ENCODE results near the gene ZNF366.

GRCh38 chr5:72415616-72416325, 91.4 kb downstream of the ZNF366 start:
- TF ChIP-seq ELF4 (IDR thresholded peaks at IDR 0.05) = no peak
- no peak for TF ChIP-seq FOXA1 (IDR thresholded peaks at IDR 0.05)
- TF ChIP-seq PKNOX1 (IDR thresholded peaks at IDR 0.05) = no peak
- TF ChIP-seq SUZ12 (IDR thresholded peaks at IDR 0.05) = no peak
- TF ChIP-seq TARDBP (IDR thresholded peaks at IDR 0.05) = no peak
- no peak for TF ChIP-seq LEF1 (IDR thresholded peaks at IDR 0.05; ENCODE audit: borderline replicate concordance)
- no peak for TF ChIP-seq ARNT (IDR thresholded peaks at IDR 0.05)

Measured in HEK293T (cell line).